Esophagus squamous epithelium (tissue), 4 donors: ENCODE data around the gene ALKBH2.

ENCODE experiments used
- POLR2A ChIP-seq, 4 donors: fragments of 450-650 bp; IDR thresholded peaks; one replicate each; pipeline ENCODE4 v1.6.1; 2017; ENCODE audit warnings: antibody characterized with exemption in 4 of 4, mild to moderate bottlenecking in 4 of 4, moderate library complexity in 3 of 4
- TF ChIP-seq, protein P1 (sequence below), 6 experiments: fragments of 450-650 bp in 4 of 6; fragments of 200-600 bp in 2 of 6; sonication (generic) in 2 of 6; IDR thresholded peaks; one replicate each; pipeline ENCODE4 v1.5.1; 2016 to 2019; ENCODE audit warnings: antibody characterized with exemption in 6 of 6, mild to moderate bottlenecking in 4 of 6, moderate library complexity in 4 of 6

DNA sequence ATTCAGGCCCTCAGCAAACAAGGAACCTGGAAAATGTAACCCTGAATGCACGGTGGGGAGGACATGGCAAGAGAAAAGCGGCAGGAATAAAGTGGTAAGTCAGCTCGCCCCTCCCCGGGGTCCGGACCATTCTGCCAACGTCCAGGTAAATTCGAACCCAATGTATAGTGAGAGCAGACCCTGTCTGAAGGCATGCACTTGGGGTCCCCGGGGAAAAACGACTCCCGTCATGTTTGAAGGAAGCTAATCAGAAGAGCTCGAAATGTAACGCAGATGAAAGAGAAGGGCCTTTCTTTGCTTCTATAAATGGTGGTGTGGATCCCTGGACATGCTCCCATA, 23.3 kb upstream of the ALKBH2 start:
- TF ChIP-seq POLR2A (IDR thresholded peaks at IDR 0.05): no peak
- TF ChIP-seq, protein P1, sequence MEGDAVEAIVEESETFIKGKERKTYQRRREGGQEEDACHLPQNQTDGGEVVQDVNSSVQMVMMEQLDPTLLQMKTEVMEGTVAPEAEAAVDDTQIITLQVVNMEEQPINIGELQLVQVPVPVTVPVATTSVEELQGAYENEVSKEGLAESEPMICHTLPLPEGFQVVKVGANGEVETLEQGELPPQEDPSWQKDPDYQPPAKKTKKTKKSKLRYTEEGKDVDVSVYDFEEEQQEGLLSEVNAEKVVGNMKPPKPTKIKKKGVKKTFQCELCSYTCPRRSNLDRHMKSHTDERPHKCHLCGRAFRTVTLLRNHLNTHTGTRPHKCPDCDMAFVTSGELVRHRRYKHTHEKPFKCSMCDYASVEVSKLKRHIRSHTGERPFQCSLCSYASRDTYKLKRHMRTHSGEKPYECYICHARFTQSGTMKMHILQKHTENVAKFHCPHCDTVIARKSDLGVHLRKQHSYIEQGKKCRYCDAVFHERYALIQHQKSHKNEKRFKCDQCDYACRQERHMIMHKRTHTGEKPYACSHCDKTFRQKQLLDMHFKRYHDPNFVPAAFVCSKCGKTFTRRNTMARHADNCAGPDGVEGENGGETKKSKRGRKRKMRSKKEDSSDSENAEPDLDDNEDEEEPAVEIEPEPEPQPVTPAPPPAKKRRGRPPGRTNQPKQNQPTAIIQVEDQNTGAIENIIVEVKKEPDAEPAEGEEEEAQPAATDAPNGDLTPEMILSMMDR (IDR thresholded peaks at IDR 0.05): no peak
